ENCODE measurements around the gene FGF18. TPM values are rescaled to one million over a fixed set of nuclear protein-coding genes. Genes with fewer than 3 reads are reported as not detected.

The FGF18 gene
- total RNA-seq, 4 donors from 2014 or later, result 0.53 TPM; not detected in 3

- Histone ChIP-seq H3K4me1 (peaks cover 0 to 18% (median 3%) of the 10 kb centered on the region in 4 donors), H3K27ac (no peak overlapping the region), H3K36me3 (peaks cover 0 to 1% (median 0%) of the 10 kb centered on the region in 3 donors), H3K4me3 (peak overlapping the region in 1 of 4 donors; percentile 96), H3K27me3 (no peaks in the 10 kb centered on the region), H3K9me3 (no peaks in the 10 kb centered on the region)
- no peak for TF ChIP-seq POLR2A (IDR thresholded peaks at IDR 0.05)
- no peak for TF ChIP-seq CTCF (IDR thresholded peaks at IDR 0.05)
- no peak for DNase-seq
These were observed 33.3 kb upstream of the FGF18 start for GRCh38 chr5:171386006-171386671.

DNA sequence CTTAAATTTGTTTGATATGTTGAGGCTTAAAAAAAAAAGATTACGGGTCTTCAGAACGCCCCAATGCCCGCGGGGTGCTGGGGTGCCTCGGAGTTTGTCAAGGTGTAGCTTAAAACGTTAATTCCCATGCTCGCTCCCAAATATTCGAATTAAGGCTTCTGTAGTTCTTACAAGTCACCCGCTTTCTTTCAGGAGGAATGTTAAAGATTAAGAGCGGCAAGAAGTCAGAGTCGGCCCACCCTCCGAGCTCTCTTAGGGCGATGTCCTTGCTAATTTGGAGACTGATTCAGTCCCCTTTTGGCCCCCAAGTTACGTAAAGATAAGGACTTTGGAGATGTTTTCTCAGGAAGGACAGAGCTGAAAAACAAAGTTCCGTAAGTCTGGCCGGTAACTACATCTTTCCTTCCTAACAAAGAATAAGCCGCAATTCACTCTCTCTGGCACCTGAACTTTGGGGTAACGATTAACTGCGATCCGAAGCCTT lies 32.5 kb upstream of the FGF18 start:
- Histone ChIP-seq H3K27me3 (no peaks in the 10 kb centered on the region), H3K9me3 (no peaks in the 10 kb centered on the region), H3K4me1 (peaks cover 0 to 21% (median 5%) of the 10 kb centered on the region in 4 donors), H3K4me3 (peak overlapping the region; percentile 67 to 96 (median 90)), H3K36me3 (peaks cover 0 to 7% (median 0%) of the 10 kb centered on the region in 3 donors), H3K27ac (peak overlapping the region; percentile 83 to 95 (median 89))
- TF ChIP-seq POLR2A (IDR thresholded peaks at IDR 0.05) (no peak), CTCF (IDR thresholded peaks at IDR 0.05) (no peak)
- no peak for DNase-seq

- H3K36me3 ChIP-seq, result peaks cover 0 to 12% (median 0%) of the 10 kb centered on the region in 3 donors
- TF ChIP-seq CTCF (IDR thresholded peaks at IDR 0.05) (no peak), POLR2A (IDR thresholded peaks at IDR 0.05) (peak; percentile 88 to 93)
- H3K27ac ChIP-seq, result peak within 1 kb of the TSS; percentile 83 to 95 (median 89)
- H3K4me1 ChIP-seq, result peaks cover 0 to 21% (median 6%) of the 10 kb centered on the region in 4 donors
- no peaks in the 10 kb centered on the region for H3K9me3 ChIP-seq
- H3K4me3 ChIP-seq, result peak within 1 kb of the TSS; percentile 67 to 96 (median 90)
- peak; percentile 94 to 98 (median 98) for DNase-seq
- no peaks in the 10 kb centered on the region for H3K27me3 ChIP-seq
These were observed 32.0 kb upstream of the FGF18 start, which contains the start of gene NPM1 for GRCh38 chr5:171387345-171387969. NPM1 (plus strand) TSS chr5:171387849; CDS start chr5:171387949, 100 bp downstream.

DNA sequence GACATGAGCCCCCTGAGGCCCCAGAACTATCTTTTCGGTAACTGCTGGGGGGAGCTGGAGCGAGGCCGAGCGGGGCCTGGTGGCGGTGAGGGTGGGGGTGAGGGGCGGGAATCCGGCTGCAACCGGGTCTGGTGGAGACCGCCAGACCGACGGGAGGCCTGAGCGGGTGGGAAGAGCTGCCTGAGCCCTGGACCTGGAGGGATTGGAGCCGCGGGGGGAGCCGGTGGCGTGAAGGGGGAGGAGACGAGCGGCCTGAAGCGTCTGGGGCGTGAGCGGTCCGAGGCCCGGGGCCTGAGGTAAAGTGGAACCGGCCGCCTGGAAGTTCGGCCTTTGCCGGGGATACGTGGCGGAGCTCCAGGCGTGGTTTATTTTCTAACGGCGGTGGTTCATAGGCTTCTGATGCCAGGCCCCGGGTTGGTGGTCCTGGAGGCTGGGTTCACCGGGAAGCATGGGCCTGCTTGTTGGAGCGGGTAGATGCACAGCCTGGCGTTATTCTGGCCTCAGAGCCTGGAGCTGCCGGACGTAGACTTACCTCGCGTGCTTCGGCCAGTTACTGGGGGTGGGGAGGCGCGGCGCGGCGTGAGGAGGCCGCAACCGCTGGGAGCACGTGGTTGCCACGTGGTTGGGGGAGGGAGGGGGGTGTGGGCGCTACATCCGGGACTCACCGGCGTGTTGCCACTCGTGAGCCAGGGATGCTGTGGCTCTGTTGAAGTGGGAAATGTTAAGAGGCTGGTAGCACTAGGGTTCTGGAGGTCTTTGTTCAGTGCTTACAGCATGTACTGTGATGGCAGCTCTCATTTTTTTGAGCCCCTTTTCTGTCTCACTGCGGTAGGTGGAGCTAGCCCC lies 31.3 kb upstream of the FGF18 start:
- peak; percentile 77 to 89 (median 84) for DNase-seq
- Histone ChIP-seq H3K4me1 (peaks cover 0 to 21% (median 6%) of the 10 kb centered on the region in 4 donors), H3K27me3 (no peaks in the 10 kb centered on the region), H3K27ac (peak overlapping the region; percentile 83 to 95 (median 89)), H3K4me3 (peak overlapping the region; percentile 67 to 96 (median 90)), H3K36me3 (peaks cover 0 to 19% (median 0%) of the 10 kb centered on the region in 3 donors), H3K9me3 (no peaks in the 10 kb centered on the region)
- TF ChIP-seq POLR2A (IDR thresholded peaks at IDR 0.05), result no peak
- TF ChIP-seq CTCF (IDR thresholded peaks at IDR 0.05), result no peak

GRCh38 chr5:171388816-171389168 lies 30.7 kb upstream of the FGF18 start:
- no peak for DNase-seq
- Histone ChIP-seq H3K27me3 (no peaks in the 10 kb centered on the region), H3K27ac (peak overlapping the region in 3 of 4 donors; percentile 83 to 95 (median 91)), H3K4me3 (peak overlapping the region; percentile 67 to 96 (median 90)), H3K4me1 (peaks cover 0 to 21% (median 6%) of the 10 kb centered on the region in 4 donors), H3K36me3 (peaks cover 0 to 25% (median 0%) of the 10 kb centered on the region in 3 donors), H3K9me3 (no peaks in the 10 kb centered on the region)
- TF ChIP-seq POLR2A (IDR thresholded peaks at IDR 0.05) (no peak), CTCF (IDR thresholded peaks at IDR 0.05) (no peak)
